Iris pigment epithelial cell (primary cell): Measurements from ENCODE around the gene LARP7.
"Not testable (repeated sequence)": the region's sequence is repeated elsewhere in the genome, so short reads cannot be mapped to it uniquely, and the experiment has no call there.

ENCODE experiments used
- DNase-seq: peaks from one replicate; pipeline ENCODE4 v3.0.0-alpha.2; 2011; ENCODE audit warnings: low read depth

Gene LARP7

DNA sequence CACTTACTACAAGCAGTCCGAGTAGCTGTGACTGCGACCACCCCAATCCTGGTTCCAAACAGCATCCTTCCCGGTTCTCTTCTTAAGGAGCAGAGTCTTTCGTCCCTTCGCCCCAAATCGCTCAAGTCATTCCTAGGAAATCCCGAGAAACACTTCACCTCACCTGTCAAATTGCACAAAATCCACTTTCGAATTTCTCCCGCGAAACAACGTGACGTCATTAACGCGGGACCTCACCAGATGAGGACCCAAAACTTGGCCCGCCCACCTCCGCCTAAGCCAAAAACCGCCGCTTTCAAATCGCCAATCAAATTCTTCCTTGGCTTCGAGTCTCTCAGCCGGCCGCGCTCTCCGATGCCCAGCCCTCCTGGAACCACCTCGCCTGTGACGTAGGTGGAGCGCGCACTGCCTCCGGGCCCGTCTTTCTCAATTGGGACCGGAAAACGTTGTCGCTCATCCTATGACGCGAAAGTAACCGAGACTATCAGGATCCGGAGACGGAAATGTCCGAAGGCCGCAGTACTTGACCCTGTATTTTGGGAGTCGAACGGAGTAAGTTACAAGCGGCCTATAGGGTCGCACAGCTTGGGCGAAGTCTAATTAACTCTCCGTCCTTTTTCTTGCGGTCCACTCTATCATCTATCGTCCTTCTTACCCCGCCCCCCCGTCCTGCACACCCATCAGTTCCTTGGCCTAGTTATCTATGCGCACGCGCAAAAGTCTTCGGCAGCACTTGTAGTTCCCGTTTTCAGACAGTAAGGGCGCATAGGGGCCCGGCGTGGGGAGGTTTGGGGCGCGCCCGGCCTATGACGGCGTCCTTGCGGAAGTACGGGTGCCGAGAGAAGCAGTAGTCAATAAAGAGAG, at the start of gene LARP7, which contains the start of gene ZGRF1:
Gene LARP7, plus strand, starts transcription at position 456 of the 864 bp plus-strand sequence. CDS start 7,527 bp downstream, outside the sequence.
Gene ZGRF1, minus strand, starts transcription at position 222 of the 864 bp plus-strand sequence. CDS start 3,733 bp downstream, outside the sequence.
- peak; percentile 99 for DNase-seq

DNA sequence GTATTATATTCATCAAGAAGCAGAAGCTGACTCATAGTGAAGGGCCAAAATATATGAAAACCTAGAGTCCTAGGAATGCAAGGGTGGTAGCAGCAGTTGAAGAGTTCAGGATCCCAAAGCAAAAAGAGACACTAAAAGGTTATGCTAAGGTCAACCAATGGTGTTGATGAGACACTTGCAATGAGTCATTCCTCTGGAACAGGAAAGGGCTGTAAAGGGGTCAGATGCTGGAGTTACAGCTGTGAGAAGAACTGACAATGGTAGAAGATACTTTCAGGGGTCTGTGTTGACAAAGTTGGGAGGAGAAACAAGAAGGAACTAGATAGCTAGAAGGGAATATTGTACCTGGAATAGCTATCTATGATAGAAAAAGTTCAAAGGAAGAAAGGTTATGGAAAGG, 47.7 kb upstream of the LARP7 start:
- DNase-seq = peak; percentile 72

DNA sequence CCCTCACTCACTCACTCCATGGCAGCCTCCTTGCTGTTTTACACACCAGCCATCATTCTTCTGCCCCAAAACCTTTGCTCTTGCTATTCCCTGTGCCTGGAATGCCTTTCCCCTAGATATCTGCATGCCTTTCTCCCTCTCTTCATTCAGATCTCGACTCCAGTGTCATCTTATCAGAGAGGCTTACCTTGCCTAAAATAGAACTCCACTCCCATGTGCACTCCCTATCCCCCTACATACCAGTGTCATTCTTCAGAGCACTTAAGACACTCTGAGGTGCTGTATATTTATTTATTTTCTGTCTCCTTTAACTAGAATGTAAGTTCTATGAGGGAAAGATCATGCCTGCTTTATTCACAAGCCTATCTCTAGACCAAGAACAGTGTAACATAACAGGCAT, 45.4 kb upstream of the LARP7 start:
- no peak for DNase-seq

DNA sequence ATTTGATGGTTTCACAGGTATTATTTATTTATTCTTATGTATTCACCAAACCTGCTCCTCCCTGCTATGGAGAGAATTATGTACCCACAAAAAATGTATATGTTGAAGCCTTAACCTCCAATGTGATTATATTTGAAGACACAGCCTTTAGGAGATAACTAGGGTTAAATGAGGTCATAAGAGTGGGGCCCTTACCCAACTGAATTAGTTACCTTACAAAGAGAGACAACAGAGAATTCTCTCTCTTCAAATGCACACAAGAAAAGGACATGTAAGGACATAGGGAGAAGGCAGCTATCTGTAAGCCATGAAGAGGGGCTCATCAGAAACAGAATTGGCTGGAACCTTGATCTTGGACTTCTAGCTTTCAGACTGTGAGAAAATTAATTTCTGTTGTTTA, 44.2 kb upstream of the LARP7 start:
- DNase-seq = no peak

DNA sequence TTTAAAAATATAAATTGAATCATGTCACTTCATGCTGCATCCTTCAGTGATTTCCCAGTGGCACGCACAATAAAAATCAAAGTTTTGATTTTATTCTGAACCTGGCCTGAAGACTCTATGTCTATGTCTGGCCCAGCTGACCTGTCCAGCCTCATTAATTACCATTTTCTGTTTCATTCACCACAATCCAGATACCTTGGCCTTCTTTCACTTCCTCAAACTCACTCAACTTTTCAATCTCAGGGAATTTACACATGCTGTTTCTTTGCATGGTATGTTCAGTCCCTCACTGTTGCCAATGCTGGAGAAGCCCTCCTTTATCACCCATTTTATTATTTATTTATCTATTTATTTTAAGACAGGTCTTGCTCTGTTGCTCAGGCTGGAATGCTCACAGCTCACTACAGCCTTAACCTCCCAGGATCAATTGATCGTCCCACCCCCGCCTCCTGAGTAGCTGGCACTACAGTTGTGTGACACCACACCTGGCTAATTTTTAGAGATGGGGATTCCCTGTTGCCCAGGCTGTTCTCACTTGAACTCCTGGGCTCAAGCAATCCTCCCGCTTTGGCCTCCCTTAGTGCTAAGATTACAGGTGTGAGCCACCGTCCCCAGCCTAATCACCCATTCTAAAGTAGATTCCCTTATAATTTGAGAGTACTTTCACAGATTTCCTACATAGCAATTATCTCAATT, 43.4 kb upstream of the LARP7 start:
- DNase-seq = no peak

GRCh38 chr4:112594993-112595392, 42.0 kb upstream of the LARP7 start:
- DNase-seq = no peak

DNA sequence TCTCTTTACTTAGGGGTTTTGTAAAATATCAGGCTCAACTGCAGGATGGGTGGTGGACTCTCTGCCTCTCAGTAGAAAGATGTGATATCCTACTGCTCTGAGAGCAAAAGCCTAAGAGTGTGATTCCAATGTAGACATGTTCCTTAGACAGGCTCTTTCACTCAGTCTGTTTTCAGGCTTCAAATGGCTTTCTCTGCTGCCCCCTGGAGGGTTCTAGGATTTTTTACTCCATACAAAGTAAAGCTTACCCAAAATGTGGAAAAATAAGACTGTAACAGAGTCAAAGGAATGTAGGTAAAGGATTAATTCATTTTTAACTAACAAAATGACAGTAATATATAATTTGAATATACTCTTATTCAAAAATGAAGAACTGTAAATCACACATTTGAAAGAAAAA, 32.4 kb upstream of the LARP7 start:
- peak; percentile 62 for DNase-seq

- DNase-seq = not testable (repeated sequence)
Measured at GRCh38 chr4:112612814-112613213, 24.1 kb upstream of the LARP7 start.

DNA sequence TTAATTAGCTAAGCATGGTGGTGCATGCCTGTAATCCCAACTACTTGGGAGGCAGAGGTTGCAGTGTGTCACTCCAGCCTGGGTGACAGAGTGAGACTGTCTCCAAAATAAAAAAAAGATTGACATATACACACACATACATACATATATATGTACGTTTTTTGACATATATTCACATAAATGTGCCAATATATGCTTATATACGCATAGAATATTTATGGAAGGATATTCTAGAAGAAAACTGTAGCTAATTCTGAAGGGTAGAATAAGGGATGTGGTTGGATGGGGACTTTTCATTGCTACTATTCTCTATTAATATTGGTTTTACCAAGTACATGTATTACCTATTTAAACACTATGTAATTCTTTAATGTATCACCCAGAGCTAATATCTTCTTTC, 20.0 kb upstream of the LARP7 start:
- no peak for DNase-seq

DNA sequence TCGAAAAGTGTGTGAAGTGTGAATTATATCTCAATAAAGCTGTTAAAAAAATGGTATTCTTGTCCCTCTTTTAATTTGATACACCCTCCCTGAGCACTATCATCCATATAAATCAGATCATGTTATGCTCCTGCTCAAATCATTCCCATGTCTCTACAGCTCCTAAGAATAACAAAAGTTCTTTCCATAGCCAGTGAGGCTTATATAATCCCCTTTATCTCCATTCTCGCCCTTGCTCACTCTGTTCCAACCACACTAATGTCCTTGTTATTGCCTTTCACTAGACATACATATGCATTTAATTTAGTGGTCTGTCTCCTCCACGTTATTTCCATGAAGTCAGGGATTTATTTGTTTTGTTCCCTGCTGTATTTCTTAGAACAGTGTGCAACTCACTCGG, 10.7 kb upstream of the LARP7 start:
- no peak for DNase-seq

DNA sequence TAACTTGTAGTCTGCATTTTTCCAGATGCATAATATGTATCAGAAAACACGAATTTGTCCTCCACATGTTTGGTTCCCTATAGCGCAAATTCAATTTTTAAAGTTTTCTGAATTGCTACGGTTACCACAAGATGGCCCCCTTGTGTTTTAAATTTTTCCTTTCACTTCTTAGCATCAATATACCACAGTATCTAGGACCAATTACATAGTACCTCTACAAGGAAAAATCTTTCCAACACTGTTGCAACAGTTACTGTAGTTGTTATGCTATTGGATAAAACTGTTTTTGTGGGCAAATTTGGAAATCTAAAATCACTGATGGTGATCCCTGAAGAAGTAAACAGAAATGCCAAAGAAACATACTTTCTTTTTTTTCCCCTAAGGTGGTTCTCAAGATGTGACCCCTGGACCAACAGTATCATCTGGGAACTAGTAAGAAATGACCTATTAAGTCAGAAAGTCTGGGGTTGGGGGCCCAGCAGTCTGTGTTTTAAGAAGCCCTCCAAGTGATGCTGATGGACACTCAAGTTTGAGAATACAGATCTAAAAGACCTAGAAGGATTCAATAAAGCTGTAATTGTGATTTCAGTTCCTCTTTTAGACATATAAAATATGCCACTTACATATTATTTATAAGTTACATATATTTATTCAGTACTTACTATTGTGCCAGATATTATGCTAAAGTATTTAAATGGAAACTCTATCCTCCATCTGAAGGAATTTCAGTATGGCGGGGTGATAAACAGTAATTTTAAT, 3.3 kb upstream of the LARP7 start:
- peak; percentile 47 for DNase-seq

- DNase-seq = no peak
Measured at GRCh38 chr4:112637552-112637866, 566 bp downstream of the LARP7 start.

DNA sequence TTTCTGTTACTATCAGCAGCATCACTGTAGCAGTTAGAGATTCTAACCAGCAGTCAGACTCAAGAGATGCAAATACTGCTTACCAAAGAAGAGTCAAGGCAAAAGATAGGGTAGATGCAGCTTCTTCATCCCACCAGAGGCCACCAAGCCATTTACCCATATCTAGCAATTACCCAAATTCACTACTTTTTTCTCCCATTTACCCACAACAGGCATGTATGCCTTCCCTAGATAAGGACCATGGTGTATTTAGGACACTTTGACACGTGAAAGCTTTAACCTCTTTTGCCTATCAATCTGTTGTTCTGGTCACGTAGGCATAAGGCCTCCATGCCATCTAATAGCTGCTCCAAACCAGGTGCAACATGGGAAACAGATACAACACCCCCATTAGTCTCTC, 5.6 kb downstream of the LARP7 start:
- no peak for DNase-seq

GRCh38 chr4:112644595-112645535, 7.9 kb downstream of the LARP7 start:
- DNase-seq = not testable (repeated sequence)

- DNase-seq = no peak
Measured at GRCh38 chr4:112645541-112646329, 8.8 kb downstream of the LARP7 start.

DNA sequence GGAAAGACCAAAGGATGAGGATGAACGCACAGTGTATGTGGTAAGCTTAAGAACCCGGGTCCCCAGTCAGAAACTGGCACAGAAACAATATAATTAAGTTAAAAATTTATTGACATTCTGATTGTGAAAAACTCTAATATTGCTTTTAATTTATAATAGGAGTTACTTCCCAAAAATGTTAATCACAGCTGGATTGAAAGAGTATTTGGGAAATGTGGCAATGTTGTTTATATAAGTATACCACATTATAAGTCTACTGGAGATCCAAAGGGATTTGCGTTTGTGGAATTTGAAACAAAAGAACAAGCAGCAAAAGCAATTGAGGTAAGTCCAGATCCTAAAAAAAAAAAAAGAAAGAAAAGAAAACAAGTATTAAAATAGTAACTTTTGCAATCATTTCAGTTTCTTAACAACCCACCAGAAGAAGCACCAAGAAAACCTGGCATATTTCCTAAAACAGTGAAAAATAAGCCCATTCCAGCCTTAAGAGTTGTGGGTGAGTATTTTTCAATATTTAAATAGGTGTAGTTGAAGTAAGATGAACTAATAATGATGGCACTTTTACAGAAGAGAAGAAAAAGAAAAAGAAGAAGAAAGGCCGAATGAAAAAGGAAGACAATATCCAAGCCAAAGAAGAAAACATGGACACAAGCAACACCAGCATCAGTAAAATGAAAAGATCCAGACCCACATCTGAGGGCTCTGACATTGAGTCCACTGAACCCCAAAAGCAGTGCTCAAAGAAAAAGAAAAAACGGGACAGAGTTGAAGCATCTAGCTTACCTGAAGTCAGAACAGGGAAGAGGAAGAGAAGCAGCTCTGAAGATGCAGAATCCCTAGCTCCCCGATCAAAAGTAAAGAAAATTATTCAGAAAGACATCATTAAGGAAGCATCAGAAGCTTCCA, 9.9 kb downstream of the LARP7 start:
- no peak for DNase-seq

DNA sequence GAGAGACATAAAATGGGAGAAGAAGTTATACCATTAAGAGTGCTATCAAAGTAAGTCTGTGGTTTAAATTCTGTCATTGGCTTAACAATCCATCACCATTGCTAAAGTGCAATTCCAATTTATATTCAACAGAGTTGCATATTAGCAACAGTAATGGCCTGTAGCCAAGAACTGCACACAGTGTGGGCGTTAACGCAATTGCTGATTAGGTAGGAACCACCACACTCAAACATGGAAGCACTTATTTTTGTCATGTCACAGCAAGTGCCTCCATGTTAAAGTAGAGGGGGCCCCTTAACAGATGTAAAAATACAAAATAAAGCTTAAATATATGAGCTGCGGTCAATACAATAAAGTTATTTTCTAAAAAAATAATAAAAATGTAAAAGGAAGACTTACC, 10.8 kb downstream of the LARP7 start:
- DNase-seq = no peak

DNA sequence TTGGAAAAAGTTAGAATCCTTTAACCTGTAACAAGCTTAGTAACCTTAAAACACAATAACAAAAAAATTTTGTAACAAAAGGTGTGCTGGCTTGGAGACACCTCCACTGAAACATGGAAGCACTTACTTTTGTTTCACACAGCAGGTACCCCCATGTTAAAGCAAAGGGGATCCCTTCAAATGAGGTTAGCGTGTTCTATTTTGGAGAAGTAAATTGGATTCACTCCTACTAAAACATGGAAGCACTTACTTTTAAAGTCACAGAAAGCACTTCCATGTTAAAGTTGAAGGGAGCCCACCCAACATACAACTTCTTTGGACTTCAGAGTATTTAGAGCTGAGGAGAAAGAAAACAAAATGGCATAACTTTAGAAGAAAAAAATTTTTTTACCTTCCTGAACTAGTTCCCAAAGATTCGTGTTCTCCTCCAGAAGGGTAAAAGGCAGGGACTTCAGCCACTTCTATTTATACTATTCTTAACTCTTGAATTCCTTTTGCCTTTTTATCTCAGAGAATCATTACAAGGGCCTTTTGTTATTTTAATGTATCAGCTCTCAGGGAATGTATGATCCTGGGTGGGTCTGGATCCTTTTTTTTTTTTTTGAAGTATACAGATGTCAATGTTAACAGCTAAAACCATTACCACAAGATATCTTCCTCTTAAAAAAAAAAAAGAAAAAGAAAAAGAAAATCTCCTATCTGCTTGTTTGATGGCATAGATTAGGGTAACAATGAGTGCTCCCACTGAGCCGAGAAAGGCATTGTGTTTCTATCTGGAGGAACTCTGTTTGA, 11.5 kb downstream of the LARP7 start:
- DNase-seq = no peak

GRCh38 chr4:112649055-112649408, 12.1 kb downstream of the LARP7 start:
- no peak for DNase-seq
